ENCODE data around the gene LRRN4. TPM values are rescaled to one million over a fixed set of nuclear protein-coding genes. Genes with fewer than 3 reads are reported as not detected.

Gene LRRN4
- total and polyA plus RNA-seq, 9 of the 15 experiments (the other 6 are each of a cell fraction or from before 2014, with no cell fraction given) = not detected

DNA sequence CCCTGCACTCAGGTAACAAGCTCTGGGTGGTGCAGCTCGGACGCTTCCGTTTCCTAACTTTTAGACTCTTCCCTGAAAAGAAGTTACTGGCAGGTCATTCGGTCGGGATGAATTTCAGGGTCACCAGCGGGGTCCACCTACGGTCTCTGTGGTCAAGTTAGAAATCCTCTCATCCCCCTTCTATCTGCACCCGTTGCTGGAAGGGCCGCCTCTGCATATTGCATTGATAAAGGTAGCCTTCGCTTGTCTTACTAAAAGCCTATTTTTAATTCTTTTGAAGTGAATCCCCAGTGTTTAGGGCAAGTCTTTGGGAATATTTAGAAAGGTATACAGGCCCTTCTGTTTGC, 47.3 kb downstream of the LRRN4 start (continued):
- TF ChIP-seq, protein P1, sequence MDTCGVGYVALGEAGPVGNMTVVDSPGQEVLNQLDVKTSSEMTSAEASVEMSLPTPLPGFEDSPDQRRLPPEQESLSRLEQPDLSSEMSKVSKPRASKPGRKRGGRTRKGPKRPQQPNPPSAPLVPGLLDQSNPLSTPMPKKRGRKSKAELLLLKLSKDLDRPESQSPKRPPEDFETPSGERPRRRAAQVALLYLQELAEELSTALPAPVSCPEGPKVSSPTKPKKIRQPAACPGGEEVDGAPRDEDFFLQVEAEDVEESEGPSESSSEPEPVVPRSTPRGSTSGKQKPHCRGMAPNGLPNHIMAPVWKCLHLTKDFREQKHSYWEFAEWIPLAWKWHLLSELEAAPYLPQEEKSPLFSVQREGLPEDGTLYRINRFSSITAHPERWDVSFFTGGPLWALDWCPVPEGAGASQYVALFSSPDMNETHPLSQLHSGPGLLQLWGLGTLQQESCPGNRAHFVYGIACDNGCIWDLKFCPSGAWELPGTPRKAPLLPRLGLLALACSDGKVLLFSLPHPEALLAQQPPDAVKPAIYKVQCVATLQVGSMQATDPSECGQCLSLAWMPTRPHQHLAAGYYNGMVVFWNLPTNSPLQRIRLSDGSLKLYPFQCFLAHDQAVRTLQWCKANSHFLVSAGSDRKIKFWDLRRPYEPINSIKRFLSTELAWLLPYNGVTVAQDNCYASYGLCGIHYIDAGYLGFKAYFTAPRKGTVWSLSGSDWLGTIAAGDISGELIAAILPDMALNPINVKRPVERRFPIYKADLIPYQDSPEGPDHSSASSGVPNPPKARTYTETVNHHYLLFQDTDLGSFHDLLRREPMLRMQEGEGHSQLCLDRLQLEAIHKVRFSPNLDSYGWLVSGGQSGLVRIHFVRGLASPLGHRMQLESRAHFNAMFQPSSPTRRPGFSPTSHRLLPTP (IDR thresholded peaks at IDR 0.05; ENCODE audit: borderline replicate concordance, extremely low read depth, insufficient read length) = no peak
- TF ChIP-seq RUNX1 (IDR thresholded peaks at IDR 0.05; ENCODE audit: low read depth) = no peak
- TF ChIP-seq RAD21 (CRISPR knock-in tag; conservative IDR thresholded peaks at IDR 0.05 in 1 of 2, IDR thresholded peaks at IDR 0.05 in 1 of 2) = no peak
- TF ChIP-seq, protein P2, sequence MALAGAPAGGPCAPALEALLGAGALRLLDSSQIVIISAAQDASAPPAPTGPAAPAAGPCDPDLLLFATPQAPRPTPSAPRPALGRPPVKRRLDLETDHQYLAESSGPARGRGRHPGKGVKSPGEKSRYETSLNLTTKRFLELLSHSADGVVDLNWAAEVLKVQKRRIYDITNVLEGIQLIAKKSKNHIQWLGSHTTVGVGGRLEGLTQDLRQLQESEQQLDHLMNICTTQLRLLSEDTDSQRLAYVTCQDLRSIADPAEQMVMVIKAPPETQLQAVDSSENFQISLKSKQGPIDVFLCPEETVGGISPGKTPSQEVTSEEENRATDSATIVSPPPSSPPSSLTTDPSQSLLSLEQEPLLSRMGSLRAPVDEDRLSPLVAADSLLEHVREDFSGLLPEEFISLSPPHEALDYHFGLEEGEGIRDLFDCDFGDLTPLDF (CRISPR knock-in tag; IDR thresholded peaks at IDR 0.05) = no peak

DNA sequence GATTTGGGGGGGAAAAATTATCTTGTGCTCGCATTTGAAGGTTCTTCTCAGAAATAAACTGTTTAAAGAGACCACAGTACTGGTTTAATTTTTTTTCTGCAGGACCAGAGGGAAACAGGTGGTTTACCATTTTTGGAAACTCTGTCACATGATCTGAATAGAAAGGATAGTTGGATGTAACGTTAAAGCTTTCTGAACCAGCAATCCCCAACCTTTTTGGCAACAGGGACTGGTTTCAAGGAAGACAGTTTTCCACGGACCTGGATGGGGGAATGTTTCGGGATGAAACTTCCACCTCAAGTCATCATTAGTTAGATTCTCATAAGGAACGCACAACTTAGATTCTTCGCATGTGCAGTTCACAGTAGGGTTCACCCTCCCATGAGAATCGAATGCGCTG, 53.0 kb downstream of the LRRN4 start:
- Histone ChIP-seq H3K4me3 (no peak overlapping the region), H3K27me3 (ENCODE audit: control insufficient read depth in 2 of 2, insufficient read depth in 2 of 2, low read length in 2 of 2) (no peaks in the 10 kb centered on the region), H3K4me2 (ENCODE audit: insufficient read depth, low read length) (no peak overlapping the region), H3K9me1 (ENCODE audit: control insufficient read depth, insufficient read depth, low read length) (no peaks in the 10 kb centered on the region), H3K9me3 (replicated peaks; ENCODE audit: control insufficient read depth, insufficient read depth, low read depth, low read length) (no peaks in the 10 kb centered on the region), H2AFZ (ENCODE audit: low read depth, low read length) (no peak overlapping the region), H3K4me1 (replicated peaks in 1 of 2; ENCODE audit: control insufficient read depth in 2 of 2, insufficient read depth in 2 of 2, low read length in 2 of 2) (no peaks in the 10 kb centered on the region), H3K27ac (ENCODE audit: extremely low read depth, low read depth, low read length) (no peak overlapping the region), H3K36me3 (ENCODE audit: control insufficient read depth, insufficient read depth, low read length) (peaks cover 22% of the 10 kb centered on the region; the same call in 2 of the 3 replicates), H3K9ac (ENCODE audit: insufficient read depth in 1 of 2, low read depth in 2 of 2, low read length in 2 of 2) (no peak overlapping the region), H4K20me1 (replicated peaks; ENCODE audit: control insufficient read depth, insufficient read depth, low read length) (no peaks in the 10 kb centered on the region), H3K79me2 (ENCODE audit: control insufficient read depth, insufficient read depth, low read length) (peaks cover 8% of the 10 kb centered on the region; the same call in 2 of the 3 replicates)
- ChIA-PET POLR2A (no interaction called here), CTCF (ENCODE audit: low intra/inter-chr PET ratio) (no interaction called here)
- no peak for DNase-seq (ENCODE audit: extremely low read depth in 1 of 4, low spot score in 3 of 4)
- in situ Hi-C loops (cut with MboI) (no loop called here), intact Hi-C loops (cut with micrococcal nuclease) (no loop called here)
- no peak for FAIRE-seq
- TF ChIP-seq ZBTB11 (CRISPR knock-in tag; IDR thresholded peaks at IDR 0.05) = no peak
- TF ChIP-seq E2F6 (IDR thresholded peaks at IDR 0.05; ENCODE audit: borderline replicate concordance in 1 of 2, extremely low read depth in 1 of 2, insufficient read depth in 1 of 2, insufficient read length in 1 of 2, low read depth in 1 of 2, low read length in 1 of 2, poor library complexity in 1 of 2, severe bottlenecking in 1 of 2) = no peak
- TF ChIP-seq TFE3 (CRISPR knock-in tag; IDR thresholded peaks at IDR 0.05) = peak; percentile 20; the same call in 1 of the 2 replicates
- 88% methylated on average over 7 of the region's 8 CpGs for WGBS (ENCODE audit: insufficient coverage, low coverage, missing lambda C conversion rate)
- BruUV-seq (replicated peaks) = no TSS peak
- ATAC-seq = no peak
